ENCODE results near the gene IL1RAPL1.

DNA sequence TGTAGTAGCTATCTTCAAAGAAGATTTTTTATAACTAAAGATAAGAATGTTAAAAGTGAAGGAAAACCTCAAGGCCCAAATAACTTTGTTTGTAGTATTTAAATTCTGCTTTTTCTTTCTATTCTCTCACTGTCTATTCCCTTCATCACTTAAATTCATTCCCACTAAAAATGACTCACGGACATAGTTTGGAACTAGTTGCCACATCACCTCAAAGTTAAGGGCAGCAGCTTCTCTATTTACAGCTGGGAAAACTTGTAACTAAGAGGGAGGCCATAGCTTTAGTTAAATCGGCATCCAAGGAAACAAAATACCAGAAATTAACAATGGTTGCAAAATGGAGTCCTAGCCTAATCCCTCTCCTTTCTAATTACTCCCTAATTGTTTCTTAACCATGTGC, 1302.8 kb downstream of the IL1RAPL1 start:
- TF ChIP-seq EZH2 (IDR thresholded peaks at IDR 0.05; ENCODE audit: borderline replicate concordance, low read depth, low read length, severe bottlenecking) = no peak
- TF ChIP-seq, protein P1, sequence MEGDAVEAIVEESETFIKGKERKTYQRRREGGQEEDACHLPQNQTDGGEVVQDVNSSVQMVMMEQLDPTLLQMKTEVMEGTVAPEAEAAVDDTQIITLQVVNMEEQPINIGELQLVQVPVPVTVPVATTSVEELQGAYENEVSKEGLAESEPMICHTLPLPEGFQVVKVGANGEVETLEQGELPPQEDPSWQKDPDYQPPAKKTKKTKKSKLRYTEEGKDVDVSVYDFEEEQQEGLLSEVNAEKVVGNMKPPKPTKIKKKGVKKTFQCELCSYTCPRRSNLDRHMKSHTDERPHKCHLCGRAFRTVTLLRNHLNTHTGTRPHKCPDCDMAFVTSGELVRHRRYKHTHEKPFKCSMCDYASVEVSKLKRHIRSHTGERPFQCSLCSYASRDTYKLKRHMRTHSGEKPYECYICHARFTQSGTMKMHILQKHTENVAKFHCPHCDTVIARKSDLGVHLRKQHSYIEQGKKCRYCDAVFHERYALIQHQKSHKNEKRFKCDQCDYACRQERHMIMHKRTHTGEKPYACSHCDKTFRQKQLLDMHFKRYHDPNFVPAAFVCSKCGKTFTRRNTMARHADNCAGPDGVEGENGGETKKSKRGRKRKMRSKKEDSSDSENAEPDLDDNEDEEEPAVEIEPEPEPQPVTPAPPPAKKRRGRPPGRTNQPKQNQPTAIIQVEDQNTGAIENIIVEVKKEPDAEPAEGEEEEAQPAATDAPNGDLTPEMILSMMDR (IDR thresholded peaks at IDR 0.05; ENCODE audit: borderline replicate concordance, extremely low read depth, low read length, poor library complexity, severe bottlenecking) = no peak

Measured in DND-41 (cell line).